HG03354 (cell line): ENCODE data around the gene COPS2.

Experiments
- ATAC-seq: cut with Tn5 transposase; IDR thresholded peaks from one replicate; pipeline ENCODE4 v1.9.1; 2021; ENCODE audit warnings: mild to moderate bottlenecking; ENCODE audit not compliant: unreplicated experiment, poor library complexity, severe bottlenecking

The COPS2 gene

GRCh38 chr15:49164865-49165264 lies 9.5 kb upstream of the COPS2 start:
- no peak for ATAC-seq

DNA sequence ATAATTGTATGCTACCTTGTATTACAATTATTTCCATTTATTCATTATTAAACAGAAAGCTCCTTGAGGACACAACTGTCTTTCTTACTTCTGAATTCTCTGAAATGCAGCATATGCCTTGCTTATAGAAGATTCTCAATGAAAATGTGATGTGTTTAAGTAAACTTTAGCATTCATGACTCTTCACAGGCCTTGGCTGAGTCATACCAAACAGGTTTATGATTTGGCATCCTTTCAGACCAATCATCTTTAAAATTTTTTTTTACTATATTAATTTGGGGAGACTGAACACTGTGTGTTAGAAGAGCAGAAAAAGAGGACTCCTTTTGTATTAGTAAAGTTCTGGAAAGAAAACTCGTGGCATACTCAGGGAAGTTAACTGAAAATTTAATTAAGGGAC lies 8.3 kb upstream of the COPS2 start:
- ATAC-seq: no peak

GRCh38 chr15:49155834-49156627 lies 632 bp upstream of the COPS2 start:
- ATAC-seq: no peak

DNA sequence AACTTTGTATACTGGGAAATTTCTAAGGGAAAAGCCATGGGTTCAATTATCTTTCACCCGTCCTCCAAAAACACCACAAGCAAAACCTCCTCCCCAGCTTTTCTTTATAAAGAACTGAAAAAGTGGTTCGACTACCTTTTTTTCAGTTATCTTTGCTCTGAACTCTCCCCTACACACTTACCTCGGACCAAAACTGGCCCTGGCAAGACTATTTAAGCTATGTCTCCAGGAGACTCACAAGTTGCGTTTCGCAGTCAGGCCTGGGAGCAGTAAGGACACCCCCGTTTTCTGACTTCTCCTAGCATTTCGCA lies 645 bp downstream of the COPS2 start:
- no peak for ATAC-seq

GRCh38 chr15:49154359-49154758 lies 1.0 kb downstream of the COPS2 start:
- ATAC-seq: no peak

DNA sequence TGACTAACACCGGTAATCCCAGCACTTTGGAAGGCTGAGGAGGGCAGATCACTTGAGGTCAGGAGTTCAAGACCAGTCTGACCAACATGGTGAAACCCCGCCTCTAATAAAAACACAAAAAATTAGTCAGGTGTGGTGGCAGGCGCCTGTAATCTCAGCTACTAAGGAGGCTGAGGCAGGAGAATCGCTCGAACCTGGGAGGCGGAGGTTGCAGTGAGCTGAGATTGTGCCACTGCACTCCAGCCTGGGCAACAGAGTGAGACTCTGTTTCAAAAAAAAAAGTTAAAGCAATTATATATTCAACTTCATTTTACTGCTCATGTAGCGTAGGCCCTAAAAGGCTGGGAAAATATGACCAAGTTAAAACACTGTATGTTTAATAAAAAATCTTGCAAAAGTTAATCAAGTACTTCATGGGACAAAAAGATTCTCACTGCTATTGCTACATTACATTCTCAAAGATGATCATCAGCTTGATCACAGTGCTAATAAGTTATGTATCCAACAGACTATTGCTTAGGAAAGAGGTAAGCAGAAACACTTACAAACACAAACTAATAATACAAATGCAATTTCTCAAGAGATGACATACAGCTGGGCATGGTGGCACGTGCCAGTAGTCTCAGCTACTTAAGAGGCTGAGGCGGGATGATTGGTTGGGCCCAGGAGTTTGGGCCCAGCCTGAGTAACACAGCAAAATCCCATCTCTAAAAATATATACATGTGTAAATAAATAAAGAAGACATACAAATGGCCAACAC lies 2.7 kb downstream of the COPS2 start:
- no peak for ATAC-seq

GRCh38 chr15:49151831-49152230 lies 3.6 kb downstream of the COPS2 start:
- ATAC-seq: no peak

DNA sequence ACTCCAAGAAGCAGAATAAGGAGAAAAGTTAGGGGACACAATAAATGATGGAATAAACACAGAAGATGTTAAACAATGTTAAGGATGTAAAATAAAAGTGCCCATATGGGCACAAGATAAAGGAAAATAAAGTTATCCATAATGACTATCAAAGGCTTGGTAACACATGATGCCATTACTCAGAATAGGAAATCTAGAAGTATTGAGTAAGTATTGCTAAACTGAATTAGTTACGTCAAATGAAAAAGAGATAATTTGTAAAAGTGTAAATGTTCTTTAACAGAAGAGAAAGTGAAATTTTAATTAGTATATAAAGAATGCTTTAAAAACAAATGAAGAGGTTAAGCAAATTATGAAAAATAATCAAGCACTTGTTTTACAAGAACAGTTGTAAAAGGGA lies 6.7 kb downstream of the COPS2 start:
- no peak for ATAC-seq

DNA sequence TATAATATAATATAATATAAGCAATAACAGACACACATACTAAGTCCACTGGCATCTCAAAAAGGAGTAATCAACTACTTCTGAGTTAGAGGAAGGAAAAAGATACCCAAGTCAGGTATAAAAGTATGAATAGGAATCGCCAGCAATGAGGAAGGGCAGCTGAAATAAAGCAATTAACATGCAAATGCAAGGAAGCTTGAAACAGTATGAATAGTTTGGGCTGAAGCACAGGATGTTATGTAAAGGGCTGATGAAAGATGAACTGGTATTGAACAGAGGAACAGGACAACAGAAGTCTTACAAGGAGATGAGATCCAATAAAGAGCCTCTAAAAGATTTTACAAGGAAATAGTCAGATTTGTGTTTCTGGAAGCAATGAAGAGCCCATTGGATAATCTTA lies 7.1 kb downstream of the COPS2 start:
- ATAC-seq: no peak

DNA sequence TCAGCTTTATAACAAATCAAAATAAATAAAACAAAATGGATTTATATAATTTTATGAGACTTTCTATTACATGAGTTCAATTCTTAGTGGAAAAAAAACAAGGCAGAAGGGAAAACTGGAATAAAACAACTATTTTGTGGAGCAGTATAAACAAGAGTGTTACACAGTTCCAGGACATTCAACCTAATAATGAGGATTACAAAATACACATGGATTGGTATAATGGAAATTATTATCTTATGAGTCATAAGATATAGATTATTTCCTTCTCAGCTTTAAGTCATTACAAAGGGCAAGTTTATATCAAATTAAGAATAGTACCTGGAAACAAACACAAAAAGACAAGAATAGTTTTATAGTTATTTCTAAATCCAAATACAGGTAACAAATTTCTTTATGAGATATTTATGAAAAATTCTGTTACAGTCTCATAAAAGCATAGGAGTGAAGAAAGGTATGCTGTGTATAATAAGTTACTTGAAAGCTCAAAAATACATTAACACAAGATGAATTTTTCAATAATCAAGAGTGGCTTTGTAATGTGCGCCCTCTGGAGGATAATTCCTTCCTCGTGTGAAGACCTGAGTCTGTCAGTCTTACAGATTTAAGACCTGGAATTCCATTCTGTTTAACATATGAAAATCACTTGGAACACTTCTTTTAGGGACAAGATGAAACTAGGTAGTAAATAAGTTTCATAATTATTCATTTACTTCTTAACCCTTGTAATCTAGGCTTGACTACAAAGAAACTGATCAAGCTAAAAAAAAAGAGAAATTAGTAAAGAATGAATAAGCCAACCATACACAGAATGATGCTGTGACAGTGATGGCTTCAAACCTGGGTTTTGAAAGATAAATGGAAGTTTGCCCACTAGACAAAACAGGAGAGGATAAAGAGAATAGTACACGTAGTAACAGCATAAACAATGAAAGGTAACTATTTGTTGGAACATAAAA lies 9.5 kb downstream of the COPS2 start:
- ATAC-seq: no peak

DNA sequence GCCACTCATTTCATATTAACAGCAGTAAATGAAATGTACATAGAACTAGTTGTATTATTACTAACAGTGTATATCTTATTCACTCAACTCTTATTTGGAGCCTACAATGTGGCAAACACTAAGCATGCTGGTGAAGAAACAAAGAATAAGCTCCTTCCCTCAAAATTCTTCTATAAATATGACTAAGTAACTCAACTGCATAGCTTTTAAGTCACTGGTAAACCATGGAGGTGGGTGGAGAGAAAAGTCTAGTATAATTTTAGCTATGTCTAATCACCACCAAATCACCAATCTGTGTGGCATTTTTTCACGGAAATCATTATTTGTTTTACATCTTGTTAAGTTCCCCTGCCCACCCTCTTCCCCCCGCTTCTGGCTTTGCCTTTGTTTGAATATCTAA lies 17.5 kb downstream of the COPS2 start:
- ATAC-seq: no peak

GRCh38 chr15:49135911-49136310 lies 19.5 kb downstream of the COPS2 start:
- ATAC-seq: no peak

GRCh38 chr15:49135342-49135857 lies 20.0 kb downstream of the COPS2 start:
- ATAC-seq: peak; percentile 51

DNA sequence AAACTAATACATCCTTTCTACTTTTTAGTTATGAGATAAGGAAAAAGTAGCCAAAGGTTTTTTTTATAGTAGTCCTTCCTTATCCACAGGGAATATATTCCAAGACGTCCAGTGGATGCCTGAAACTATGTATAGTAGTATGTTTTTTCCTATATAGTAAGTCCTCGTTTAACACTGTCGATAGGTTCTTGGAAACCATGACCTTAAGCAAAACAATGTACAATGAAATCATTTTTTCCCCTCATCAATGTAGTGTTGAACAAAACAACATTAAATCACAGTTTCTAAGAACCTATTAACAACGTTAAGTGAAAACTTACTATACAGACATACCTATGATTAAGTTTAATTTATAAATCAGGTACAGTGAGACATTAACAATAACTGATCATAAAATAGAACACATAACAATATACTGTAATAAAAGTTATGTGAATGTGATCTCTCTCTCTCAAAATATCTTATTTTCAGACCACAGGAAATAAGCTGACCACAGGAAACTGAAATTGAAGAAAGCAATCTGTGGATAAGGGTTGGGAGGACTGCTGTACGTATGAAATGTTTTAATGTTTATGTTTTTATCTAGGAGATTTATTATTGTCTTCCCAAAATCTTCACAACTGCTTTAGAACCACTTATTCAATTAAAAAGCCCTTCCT lies 20.6 kb downstream of the COPS2 start:
- ATAC-seq: peak; percentile 53

DNA sequence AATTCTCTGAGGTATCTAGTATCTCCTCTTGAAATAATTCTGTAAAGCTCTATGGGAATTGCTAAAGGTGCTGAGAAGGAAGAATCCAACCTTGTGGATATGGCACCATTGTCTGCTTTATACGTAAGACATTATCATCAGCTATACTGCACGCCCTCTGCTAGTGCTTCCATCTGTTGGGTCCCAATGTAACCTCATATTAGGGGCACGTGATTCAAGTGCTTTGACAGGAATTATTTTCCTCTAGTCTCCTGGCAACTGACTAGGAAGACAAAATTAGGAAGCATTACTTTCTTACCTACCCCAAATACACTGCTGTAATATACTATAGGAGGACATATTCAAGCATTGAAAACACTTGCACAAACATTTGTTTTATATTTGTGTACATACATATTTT lies 24.0 kb downstream of the COPS2 start:
- no peak for ATAC-seq

GRCh38 chr15:49124371-49124770 lies 31.0 kb downstream of the COPS2 start:
- ATAC-seq: no peak

- no peak for ATAC-seq
Measured at GRCh38 chr15:49122541-49123062, 32.8 kb downstream of the COPS2 start.

DNA sequence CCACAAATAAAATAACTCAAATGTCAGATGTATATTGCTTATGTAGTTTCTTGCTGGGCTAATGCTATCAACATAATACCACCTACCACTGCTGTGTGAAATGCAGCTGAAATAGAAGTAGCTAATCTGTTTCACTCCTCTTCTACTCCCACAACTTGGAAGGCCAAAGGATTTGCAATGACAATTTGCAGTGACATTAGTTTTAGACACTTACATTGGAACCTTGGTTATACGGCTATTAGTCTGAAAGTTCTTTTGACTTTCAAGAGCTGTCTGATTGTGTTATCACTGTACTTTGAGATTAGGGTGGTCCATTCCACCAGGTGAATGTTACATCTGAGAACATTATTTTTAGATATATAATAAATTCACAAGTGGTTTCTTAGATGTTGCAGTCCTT lies 33.5 kb downstream of the COPS2 start:
- no peak for ATAC-seq

DNA sequence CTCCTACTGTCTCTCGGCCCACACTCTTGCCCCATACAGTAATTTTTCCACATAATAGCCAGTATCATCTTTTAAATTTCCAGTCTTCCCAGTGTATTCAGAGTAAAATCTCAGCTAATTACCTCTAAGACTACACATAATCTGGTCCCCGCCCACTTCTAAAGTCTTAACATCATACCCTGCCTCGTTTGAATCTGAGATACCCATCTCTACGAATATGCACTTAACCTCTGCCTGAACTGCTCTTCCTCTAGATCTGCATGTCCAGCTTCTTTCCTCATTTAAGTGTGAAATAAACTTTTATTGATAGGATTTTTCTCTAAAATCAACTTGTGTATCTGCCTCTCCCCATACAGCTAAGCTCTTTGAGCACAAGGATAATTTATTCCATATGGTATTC lies 34.6 kb downstream of the COPS2 start:
- ATAC-seq: no peak
